ENCODE results near the gene TCAP.

The TCAP gene

DNA sequence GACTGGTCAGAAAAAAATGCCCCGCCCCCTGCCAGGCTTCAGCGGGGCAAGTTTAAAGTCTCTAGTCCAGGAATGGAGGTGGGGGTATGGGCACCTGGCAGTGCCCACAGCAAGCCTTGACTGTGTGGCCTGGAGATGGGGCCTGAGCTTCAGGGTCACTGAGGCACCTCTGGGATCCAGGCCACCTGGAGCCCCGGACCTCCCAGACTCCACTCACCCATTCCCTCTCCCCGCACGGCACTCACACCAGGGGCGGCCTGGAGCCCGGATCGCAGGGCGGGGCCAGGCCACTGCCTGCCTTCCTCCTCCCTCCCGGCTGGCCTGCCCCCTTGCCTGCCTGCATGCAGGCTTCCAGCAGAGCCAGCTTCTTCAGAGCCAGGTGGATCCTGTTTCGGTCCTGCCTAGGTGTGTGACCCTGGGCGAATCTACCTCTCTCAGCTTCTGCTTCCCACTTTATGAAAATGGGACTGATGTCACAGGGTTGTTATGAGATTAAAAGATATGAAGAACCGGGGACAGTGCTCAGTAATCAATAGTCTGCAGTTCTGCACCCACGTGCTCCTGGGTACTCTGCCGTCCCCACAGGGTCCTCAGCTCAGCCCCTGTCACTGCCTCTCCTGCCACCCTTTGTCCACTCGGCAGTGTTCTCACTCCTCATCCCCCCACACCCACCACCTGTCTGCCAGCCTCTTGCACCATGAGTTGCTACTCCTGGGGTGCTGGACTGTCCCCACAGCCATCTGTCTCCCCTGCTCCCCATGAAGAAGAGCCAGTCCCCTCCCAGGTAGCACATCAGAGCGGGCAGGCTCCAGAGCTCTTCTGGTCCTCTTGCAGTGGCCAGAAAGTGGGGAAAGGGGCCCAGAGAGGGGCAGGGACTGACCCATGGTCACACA, 1.2 kb upstream of the TCAP start:
- no peak overlapping the region for H3K4me2 ChIP-seq (ENCODE audit: low read length)
- no peaks in the 10 kb centered on the region for H3K9me3 ChIP-seq (ENCODE audit: insufficient read depth, low read length)
- H3K9ac ChIP-seq (ENCODE audit: low read length) = no peak overlapping the region; the same call in 1 of the 2 replicates
- H3K27ac ChIP-seq (ENCODE audit: low read length) = peak overlapping the region; percentile 38; the same call in 1 of the 2 replicates
- H2AFZ ChIP-seq (ENCODE audit: low read depth, low read length) = no peak overlapping the region
- peaks cover 56% of the 10 kb centered on the region for H3K4me1 ChIP-seq (ENCODE audit: low read length)
- peaks cover 6% of the 10 kb centered on the region for H3K27me3 ChIP-seq (ENCODE audit: low read depth, low read length)
- TF ChIP-seq EZH2phosphoT487 (IDR thresholded peaks at IDR 0.05; ENCODE audit: low read depth) = no peak
- TF ChIP-seq, protein P1, sequence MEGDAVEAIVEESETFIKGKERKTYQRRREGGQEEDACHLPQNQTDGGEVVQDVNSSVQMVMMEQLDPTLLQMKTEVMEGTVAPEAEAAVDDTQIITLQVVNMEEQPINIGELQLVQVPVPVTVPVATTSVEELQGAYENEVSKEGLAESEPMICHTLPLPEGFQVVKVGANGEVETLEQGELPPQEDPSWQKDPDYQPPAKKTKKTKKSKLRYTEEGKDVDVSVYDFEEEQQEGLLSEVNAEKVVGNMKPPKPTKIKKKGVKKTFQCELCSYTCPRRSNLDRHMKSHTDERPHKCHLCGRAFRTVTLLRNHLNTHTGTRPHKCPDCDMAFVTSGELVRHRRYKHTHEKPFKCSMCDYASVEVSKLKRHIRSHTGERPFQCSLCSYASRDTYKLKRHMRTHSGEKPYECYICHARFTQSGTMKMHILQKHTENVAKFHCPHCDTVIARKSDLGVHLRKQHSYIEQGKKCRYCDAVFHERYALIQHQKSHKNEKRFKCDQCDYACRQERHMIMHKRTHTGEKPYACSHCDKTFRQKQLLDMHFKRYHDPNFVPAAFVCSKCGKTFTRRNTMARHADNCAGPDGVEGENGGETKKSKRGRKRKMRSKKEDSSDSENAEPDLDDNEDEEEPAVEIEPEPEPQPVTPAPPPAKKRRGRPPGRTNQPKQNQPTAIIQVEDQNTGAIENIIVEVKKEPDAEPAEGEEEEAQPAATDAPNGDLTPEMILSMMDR (IDR thresholded peaks at IDR 0.05; ENCODE audit: low read depth, low read length) = no peak
- H4K20me1 ChIP-seq (ENCODE audit: insufficient read depth, low read length) = no peaks in the 10 kb centered on the region
- H3K36me3 ChIP-seq (replicated peaks; ENCODE audit: low read depth, low read length) = peaks cover 4% of the 10 kb centered on the region
- H3K4me3 ChIP-seq (ENCODE audit: low read length) = no peak overlapping the region
- H3K79me2 ChIP-seq (ENCODE audit: low read length) = no peaks in the 10 kb centered on the region

DNA sequence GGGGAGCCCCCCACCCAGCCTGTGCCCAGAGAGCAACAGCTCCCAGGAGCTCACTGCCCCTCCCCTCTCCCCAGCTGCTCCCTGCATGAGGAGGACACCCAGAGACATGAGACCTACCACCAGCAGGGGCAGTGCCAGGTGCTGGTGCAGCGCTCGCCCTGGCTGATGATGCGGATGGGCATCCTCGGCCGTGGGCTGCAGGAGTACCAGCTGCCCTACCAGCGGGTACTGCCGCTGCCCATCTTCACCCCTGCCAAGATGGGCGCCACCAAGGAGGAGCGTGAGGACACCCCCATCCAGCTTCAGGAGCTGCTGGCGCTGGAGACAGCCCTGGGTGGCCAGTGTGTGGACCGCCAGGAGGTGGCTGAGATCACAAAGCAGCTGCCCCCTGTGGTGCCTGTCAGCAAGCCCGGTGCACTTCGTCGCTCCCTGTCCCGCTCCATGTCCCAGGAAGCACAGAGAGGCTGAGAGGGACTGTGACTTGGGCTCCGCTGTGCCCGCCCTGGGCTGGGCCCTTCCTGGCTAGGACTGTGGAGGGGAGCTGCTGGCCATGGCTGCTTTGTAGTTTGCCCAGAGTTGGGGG, 584 bp downstream of the TCAP start:
- Histone ChIP-seq H3K27ac (ENCODE audit: low read length) (no peak overlapping the region), H3K4me2 (ENCODE audit: low read length) (peak overlapping the region; percentile 60), H3K4me3 (ENCODE audit: low read length) (peak overlapping the region; percentile 47; the same call in 1 of the 2 replicates), H3K9ac (ENCODE audit: low read length) (peak overlapping the region; percentile 46; the same call in 1 of the 2 replicates), H3K27me3 (ENCODE audit: low read depth, low read length) (peaks cover 6% of the 10 kb centered on the region), H2AFZ (ENCODE audit: low read depth, low read length) (no peak overlapping the region), H3K9me3 (ENCODE audit: insufficient read depth, low read length) (no peaks in the 10 kb centered on the region), H4K20me1 (ENCODE audit: insufficient read depth, low read length) (no peaks in the 10 kb centered on the region), H3K4me1 (ENCODE audit: low read length) (peaks cover 42% of the 10 kb centered on the region), H3K79me2 (ENCODE audit: low read length) (no peaks in the 10 kb centered on the region), H3K36me3 (replicated peaks; ENCODE audit: low read depth, low read length) (no peaks in the 10 kb centered on the region)
- TF ChIP-seq, protein P1 (IDR thresholded peaks at IDR 0.05; ENCODE audit: low read depth, low read length) = peak; percentile 20; the same call in 1 of the 2 replicates
- TF ChIP-seq EZH2phosphoT487 (IDR thresholded peaks at IDR 0.05; ENCODE audit: low read depth) = no peak

DNA sequence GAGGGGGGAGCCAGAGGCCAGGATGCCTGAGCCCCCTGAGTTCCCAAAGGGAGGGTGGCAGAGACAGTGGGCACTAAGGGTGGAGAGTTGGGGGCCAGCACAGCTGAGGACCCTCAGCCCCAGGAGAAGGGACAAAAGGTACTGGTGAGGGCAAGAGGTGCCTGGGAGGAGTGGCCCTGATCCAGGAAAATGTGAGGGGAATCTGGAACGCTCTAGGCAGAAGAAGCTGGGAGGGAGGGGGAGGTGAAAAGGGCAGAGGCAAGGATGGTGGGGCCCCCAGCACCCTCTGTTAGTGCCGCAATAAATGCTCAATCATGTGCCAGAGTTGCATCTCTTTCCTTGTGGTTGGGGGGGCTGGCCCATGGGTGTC, 1.1 kb downstream of the TCAP start:
- H3K36me3 ChIP-seq (replicated peaks; ENCODE audit: low read depth, low read length) = no peaks in the 10 kb centered on the region
- H3K4me2 ChIP-seq (ENCODE audit: low read length) = peak overlapping the region; percentile 60
- peaks cover 6% of the 10 kb centered on the region for H3K27me3 ChIP-seq (ENCODE audit: low read depth, low read length)
- H3K4me3 ChIP-seq (ENCODE audit: low read length) = peak overlapping the region; percentile 47; the same call in 1 of the 2 replicates
- H4K20me1 ChIP-seq (ENCODE audit: insufficient read depth, low read length) = no peaks in the 10 kb centered on the region
- H2AFZ ChIP-seq (ENCODE audit: low read depth, low read length) = no peak overlapping the region
- H3K9ac ChIP-seq (ENCODE audit: low read length) = peak overlapping the region; percentile 46; the same call in 1 of the 2 replicates
- TF ChIP-seq, protein P1 (IDR thresholded peaks at IDR 0.05; ENCODE audit: low read depth, low read length) = no peak
- TF ChIP-seq EZH2phosphoT487 (IDR thresholded peaks at IDR 0.05; ENCODE audit: low read depth) = no peak
- no peak overlapping the region for H3K27ac ChIP-seq (ENCODE audit: low read length)
- H3K4me1 ChIP-seq (ENCODE audit: low read length) = peaks cover 42% of the 10 kb centered on the region
- H3K79me2 ChIP-seq (ENCODE audit: low read length) = no peaks in the 10 kb centered on the region
- H3K9me3 ChIP-seq (ENCODE audit: insufficient read depth, low read length) = no peaks in the 10 kb centered on the region

All from OCI-LY3 (cell line).